GM23338 (cell line): ENCODE data around the gene KDSR. TPM values are rescaled to one million over a fixed set of nuclear protein-coding genes. Genes with fewer than 3 reads are reported as not detected.

ENCODE experiments used
- ATAC-seq: fragments of 200-7000 bp; cut with Tn5 transposase; 3 replicates; pipeline ENCODE4 v1.9.1; 2020
- DNase-seq: peaks from one replicate; pipeline ENCODE4 v3.0.0-alpha.2; 2015; ENCODE audit warnings: low spot score
- H2AFZ ChIP-seq: fragments of 200-600 bp; sonication (generic); 2 replicates; pipeline ENCODE4 v1.8.0; 2016; ENCODE audit warnings: antibody characterized with exemption, mild to moderate bottlenecking, moderate library complexity
- H3F3A ChIP-seq: fragments of 200-600 bp; sonication (generic); replicated peaks from 2 replicates; pipeline ENCODE4 v1.8.0; 2017; ENCODE audit warnings: antibody characterized with exemption, mixed run types, low read depth
- H3K27ac ChIP-seq: fragments of 200-600 bp; sonication (generic); 2 replicates; pipeline ENCODE4 v1.6.1; 2016; ENCODE audit warnings: low read depth
- H3K27me3 ChIP-seq: fragments of 200-600 bp; sonication (generic); 2 replicates; pipeline ENCODE4 v1.8.0; 2016; ENCODE audit warnings: mild to moderate bottlenecking, mixed run types, moderate library complexity; ENCODE audit not compliant: insufficient read depth
- H3K36me3 ChIP-seq: fragments of 200-600 bp; sonication (generic); 2 replicates; pipeline ENCODE4 v1.8.0; 2016; ENCODE audit warnings: mild to moderate bottlenecking; ENCODE audit not compliant: insufficient read depth
- H3K4me1 ChIP-seq: fragments of 200-600 bp; sonication (generic); 2 replicates; pipeline ENCODE4 v1.8.0; 2016; ENCODE audit warnings: mild to moderate bottlenecking, moderate library complexity; ENCODE audit not compliant: insufficient read depth
- H3K4me2 ChIP-seq: fragments of 200-600 bp; sonication (generic); 2 replicates; pipeline ENCODE4 v1.7.1; 2017; ENCODE audit warnings: mixed run types
- H3K4me3 ChIP-seq: fragments of 200-600 bp; sonication (generic); 2 replicates; pipeline ENCODE4 v1.6.1; 2016; ENCODE audit warnings: mixed run types
- H3K79me2 ChIP-seq: fragments of 200-600 bp; sonication (generic); replicated peaks from 2 replicates; pipeline ENCODE4 v1.8.0; 2017; ENCODE audit warnings: mild to moderate bottlenecking; ENCODE audit not compliant: insufficient read depth
- H3K9me2 ChIP-seq: fragments of 200-600 bp; sonication (generic); 2 replicates; pipeline ENCODE4 v1.8.0; 2017; ENCODE audit not compliant: insufficient read depth
- H4K20me1 ChIP-seq: fragments of 200-600 bp; sonication (generic); replicated peaks from 2 replicates; pipeline ENCODE4 v1.8.0; 2017; ENCODE audit warnings: mild to moderate bottlenecking; ENCODE audit not compliant: insufficient read depth
- H3K27ac Mint-ChIP-seq: 2 replicates; pipeline ENCODE4 v1.8.0; 2020; ENCODE audit warnings: inconsistent platforms, mild to moderate bottlenecking, moderate library complexity, mixed read lengths
- H3K27me3 Mint-ChIP-seq: 3 replicates; pipeline ENCODE4 v1.8.0; 2022; ENCODE audit warnings: low read depth, mild to moderate bottlenecking, moderate library complexity, mixed read lengths, inconsistent platforms; ENCODE audit not compliant: insufficient read depth, poor library complexity
- H3K36me3 Mint-ChIP-seq: 3 replicates; pipeline ENCODE4 v1.8.0; 2021; ENCODE audit warnings: low read depth, mild to moderate bottlenecking, inconsistent platforms, moderate library complexity, mixed read lengths
- H3K4me1 Mint-ChIP-seq: 3 replicates; pipeline ENCODE4 v1.8.0; 2020; ENCODE audit warnings: mild to moderate bottlenecking, inconsistent platforms, mixed read lengths
- H3K4me3 Mint-ChIP-seq: 3 replicates; pipeline ENCODE4 v1.8.0; 2021; ENCODE audit warnings: moderate library complexity, mild to moderate bottlenecking, inconsistent platforms, mixed read lengths
- H3K9me3 Mint-ChIP-seq: 3 replicates; pipeline ENCODE4 v1.8.0; 2020; ENCODE audit warnings: moderate library complexity, mild to moderate bottlenecking, inconsistent platforms, mixed read lengths
- CREB1 ChIP-seq: fragments of 250-450 bp; sonication (Bioruptor Pico); IDR thresholded peaks from 2 replicates; pipeline ENCODE4 v1.5.0; 2020; ENCODE audit warnings: low read depth, mild to moderate bottlenecking, moderate library complexity
- EZH2 ChIP-seq: fragments of 200-600 bp; sonication (generic); IDR thresholded peaks from one replicate; pipeline ENCODE4 v1.8.0; 2017; ENCODE audit warnings: antibody characterized with exemption, mild to moderate bottlenecking, low read depth; ENCODE audit not compliant: unreplicated experiment
- EZH2phosphoT487 ChIP-seq: fragments of 200-600 bp; sonication (generic); IDR thresholded peaks from one replicate; pipeline ENCODE4 v1.8.1; 2018; ENCODE audit warnings: antibody characterized with exemption; ENCODE audit not compliant: unreplicated experiment
- JUNB ChIP-seq: IDR thresholded peaks from one replicate; pipeline ENCODE4 v1.6.1; 2016; ENCODE audit warnings: antibody characterized with exemption; ENCODE audit not compliant: unreplicated experiment
- NANOG ChIP-seq: IDR thresholded peaks from 2 replicates; pipeline ENCODE4 v1.6.1; 2016; ENCODE audit warnings: antibody characterized with exemption, borderline replicate concordance
- POLR2AphosphoS5 ChIP-seq: IDR thresholded peaks from 2 replicates; pipeline ENCODE4 v1.6.1; 2016; ENCODE audit warnings: antibody characterized with exemption, low read depth
- STAT1 ChIP-seq: IDR thresholded peaks from one replicate; pipeline ENCODE4 v1.6.1; 2016; ENCODE audit warnings: antibody characterized with exemption; ENCODE audit not compliant: unreplicated experiment
- ZNF114 ChIP-seq: fragments of 250-450 bp; sonication (Bioruptor Pico); IDR thresholded peaks from 2 replicates; pipeline ENCODE4 v1.5.0; 2020; ENCODE audit warnings: mild to moderate bottlenecking, moderate library complexity
- ZNF331 ChIP-seq: fragments of 250-450 bp; sonication (Bioruptor Pico); IDR thresholded peaks from 2 replicates; pipeline ENCODE4 v1.5.0; 2020; ENCODE audit warnings: low read depth, mild to moderate bottlenecking, moderate library complexity
- polyA plus RNA-seq: library from polyadenylated mRNA; unstranded; fragments of >200 nt; fragmentation: Nextera tagmentation; extraction: Ambion mirVana; gene quantifications from 2 replicates; pipeline ENCODE4 v1.2.1, GENCODE V29; 2016
- total RNA-seq: library from RNA; depleted of rRNA; stranded (reverse); fragments of >200 nt; shearing (Covaris generic); gene quantifications from 2 replicates; pipeline ENCODE4 v1.2.3, GENCODE V29; 2014
- TF ChIP-seq, protein P1 (sequence below): IDR thresholded peaks from 2 replicates; pipeline ENCODE4 v1.6.1; 2016; ENCODE audit warnings: antibody characterized with exemption
- TF ChIP-seq, protein P2 (sequence below), 2 experiments: fragments of 200-600 bp in 1 of 2; sonication (generic) in 1 of 2; conservative IDR thresholded peaks; 2 replicates each; pipeline versions ENCODE4 v1.5.1 to v1.6.1; 2016 to 2017; ENCODE audit warnings: antibody characterized with exemption in 2 of 2, low read depth in 2 of 2, mild to moderate bottlenecking in 2 of 2, moderate library complexity in 1 of 2
- TF ChIP-seq, protein P3 (sequence below): IDR thresholded peaks from one replicate; pipeline ENCODE4 v1.6.1; 2018; ENCODE audit warnings: antibody characterized with exemption; ENCODE audit not compliant: unreplicated experiment
- TF ChIP-seq, protein P4 (sequence below): fragments of 250-450 bp; sonication (Bioruptor Pico); IDR thresholded peaks from 2 replicates; pipeline ENCODE4 v1.5.0; 2020; ENCODE audit warnings: mild to moderate bottlenecking, moderate library complexity

The KDSR gene
- total and polyA plus RNA-seq, 2 experiments from 2014 or later: 23.7 to 36.3 TPM

DNA sequence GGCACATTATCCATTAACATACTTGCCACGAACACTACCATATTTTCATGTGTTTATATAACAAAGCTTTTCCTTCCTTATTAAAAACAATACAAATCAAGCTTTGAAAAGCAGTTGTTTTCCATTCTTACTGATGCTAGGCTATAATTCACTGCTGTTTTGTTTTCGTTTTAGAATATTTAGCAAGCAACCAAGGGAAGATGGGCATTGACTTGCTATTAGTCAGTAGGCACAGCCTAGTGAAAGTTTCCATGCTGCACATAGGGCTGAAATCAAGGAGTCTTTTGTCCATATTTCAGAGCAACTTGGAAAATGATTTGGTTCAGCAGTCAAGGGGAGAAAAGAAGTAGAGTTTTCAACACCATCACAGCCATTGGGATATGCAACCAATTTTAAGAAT lies 78.7 kb downstream of the KDSR start:
- TF ChIP-seq ZNF331 (CRISPR knock-in tag): no peak
- TF ChIP-seq, protein P1, sequence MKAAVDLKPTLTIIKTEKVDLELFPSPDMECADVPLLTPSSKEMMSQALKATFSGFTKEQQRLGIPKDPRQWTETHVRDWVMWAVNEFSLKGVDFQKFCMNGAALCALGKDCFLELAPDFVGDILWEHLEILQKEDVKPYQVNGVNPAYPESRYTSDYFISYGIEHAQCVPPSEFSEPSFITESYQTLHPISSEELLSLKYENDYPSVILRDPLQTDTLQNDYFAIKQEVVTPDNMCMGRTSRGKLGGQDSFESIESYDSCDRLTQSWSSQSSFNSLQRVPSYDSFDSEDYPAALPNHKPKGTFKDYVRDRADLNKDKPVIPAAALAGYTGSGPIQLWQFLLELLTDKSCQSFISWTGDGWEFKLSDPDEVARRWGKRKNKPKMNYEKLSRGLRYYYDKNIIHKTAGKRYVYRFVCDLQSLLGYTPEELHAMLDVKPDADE: no peak
- no peak for TF ChIP-seq POLR2AphosphoS5
- no peak for TF ChIP-seq JUNB
- TF ChIP-seq, protein P2, sequence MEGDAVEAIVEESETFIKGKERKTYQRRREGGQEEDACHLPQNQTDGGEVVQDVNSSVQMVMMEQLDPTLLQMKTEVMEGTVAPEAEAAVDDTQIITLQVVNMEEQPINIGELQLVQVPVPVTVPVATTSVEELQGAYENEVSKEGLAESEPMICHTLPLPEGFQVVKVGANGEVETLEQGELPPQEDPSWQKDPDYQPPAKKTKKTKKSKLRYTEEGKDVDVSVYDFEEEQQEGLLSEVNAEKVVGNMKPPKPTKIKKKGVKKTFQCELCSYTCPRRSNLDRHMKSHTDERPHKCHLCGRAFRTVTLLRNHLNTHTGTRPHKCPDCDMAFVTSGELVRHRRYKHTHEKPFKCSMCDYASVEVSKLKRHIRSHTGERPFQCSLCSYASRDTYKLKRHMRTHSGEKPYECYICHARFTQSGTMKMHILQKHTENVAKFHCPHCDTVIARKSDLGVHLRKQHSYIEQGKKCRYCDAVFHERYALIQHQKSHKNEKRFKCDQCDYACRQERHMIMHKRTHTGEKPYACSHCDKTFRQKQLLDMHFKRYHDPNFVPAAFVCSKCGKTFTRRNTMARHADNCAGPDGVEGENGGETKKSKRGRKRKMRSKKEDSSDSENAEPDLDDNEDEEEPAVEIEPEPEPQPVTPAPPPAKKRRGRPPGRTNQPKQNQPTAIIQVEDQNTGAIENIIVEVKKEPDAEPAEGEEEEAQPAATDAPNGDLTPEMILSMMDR (conservative IDR thresholded peaks at IDR 0.05; ENCODE audit: low read depth in 2 of 2): no peak
- no peak for TF ChIP-seq ZNF114 (CRISPR knock-in tag)
- TF ChIP-seq, protein P3, sequence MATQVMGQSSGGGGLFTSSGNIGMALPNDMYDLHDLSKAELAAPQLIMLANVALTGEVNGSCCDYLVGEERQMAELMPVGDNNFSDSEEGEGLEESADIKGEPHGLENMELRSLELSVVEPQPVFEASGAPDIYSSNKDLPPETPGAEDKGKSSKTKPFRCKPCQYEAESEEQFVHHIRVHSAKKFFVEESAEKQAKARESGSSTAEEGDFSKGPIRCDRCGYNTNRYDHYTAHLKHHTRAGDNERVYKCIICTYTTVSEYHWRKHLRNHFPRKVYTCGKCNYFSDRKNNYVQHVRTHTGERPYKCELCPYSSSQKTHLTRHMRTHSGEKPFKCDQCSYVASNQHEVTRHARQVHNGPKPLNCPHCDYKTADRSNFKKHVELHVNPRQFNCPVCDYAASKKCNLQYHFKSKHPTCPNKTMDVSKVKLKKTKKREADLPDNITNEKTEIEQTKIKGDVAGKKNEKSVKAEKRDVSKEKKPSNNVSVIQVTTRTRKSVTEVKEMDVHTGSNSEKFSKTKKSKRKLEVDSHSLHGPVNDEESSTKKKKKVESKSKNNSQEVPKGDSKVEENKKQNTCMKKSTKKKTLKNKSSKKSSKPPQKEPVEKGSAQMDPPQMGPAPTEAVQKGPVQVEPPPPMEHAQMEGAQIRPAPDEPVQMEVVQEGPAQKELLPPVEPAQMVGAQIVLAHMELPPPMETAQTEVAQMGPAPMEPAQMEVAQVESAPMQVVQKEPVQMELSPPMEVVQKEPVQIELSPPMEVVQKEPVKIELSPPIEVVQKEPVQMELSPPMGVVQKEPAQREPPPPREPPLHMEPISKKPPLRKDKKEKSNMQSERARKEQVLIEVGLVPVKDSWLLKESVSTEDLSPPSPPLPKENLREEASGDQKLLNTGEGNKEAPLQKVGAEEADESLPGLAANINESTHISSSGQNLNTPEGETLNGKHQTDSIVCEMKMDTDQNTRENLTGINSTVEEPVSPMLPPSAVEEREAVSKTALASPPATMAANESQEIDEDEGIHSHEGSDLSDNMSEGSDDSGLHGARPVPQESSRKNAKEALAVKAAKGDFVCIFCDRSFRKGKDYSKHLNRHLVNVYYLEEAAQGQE: no peak
- no peak for TF ChIP-seq STAT1
- no peak for TF ChIP-seq CREB1 (CRISPR knock-in tag)
- TF ChIP-seq EZH2: no peak
- TF ChIP-seq, protein P4, sequence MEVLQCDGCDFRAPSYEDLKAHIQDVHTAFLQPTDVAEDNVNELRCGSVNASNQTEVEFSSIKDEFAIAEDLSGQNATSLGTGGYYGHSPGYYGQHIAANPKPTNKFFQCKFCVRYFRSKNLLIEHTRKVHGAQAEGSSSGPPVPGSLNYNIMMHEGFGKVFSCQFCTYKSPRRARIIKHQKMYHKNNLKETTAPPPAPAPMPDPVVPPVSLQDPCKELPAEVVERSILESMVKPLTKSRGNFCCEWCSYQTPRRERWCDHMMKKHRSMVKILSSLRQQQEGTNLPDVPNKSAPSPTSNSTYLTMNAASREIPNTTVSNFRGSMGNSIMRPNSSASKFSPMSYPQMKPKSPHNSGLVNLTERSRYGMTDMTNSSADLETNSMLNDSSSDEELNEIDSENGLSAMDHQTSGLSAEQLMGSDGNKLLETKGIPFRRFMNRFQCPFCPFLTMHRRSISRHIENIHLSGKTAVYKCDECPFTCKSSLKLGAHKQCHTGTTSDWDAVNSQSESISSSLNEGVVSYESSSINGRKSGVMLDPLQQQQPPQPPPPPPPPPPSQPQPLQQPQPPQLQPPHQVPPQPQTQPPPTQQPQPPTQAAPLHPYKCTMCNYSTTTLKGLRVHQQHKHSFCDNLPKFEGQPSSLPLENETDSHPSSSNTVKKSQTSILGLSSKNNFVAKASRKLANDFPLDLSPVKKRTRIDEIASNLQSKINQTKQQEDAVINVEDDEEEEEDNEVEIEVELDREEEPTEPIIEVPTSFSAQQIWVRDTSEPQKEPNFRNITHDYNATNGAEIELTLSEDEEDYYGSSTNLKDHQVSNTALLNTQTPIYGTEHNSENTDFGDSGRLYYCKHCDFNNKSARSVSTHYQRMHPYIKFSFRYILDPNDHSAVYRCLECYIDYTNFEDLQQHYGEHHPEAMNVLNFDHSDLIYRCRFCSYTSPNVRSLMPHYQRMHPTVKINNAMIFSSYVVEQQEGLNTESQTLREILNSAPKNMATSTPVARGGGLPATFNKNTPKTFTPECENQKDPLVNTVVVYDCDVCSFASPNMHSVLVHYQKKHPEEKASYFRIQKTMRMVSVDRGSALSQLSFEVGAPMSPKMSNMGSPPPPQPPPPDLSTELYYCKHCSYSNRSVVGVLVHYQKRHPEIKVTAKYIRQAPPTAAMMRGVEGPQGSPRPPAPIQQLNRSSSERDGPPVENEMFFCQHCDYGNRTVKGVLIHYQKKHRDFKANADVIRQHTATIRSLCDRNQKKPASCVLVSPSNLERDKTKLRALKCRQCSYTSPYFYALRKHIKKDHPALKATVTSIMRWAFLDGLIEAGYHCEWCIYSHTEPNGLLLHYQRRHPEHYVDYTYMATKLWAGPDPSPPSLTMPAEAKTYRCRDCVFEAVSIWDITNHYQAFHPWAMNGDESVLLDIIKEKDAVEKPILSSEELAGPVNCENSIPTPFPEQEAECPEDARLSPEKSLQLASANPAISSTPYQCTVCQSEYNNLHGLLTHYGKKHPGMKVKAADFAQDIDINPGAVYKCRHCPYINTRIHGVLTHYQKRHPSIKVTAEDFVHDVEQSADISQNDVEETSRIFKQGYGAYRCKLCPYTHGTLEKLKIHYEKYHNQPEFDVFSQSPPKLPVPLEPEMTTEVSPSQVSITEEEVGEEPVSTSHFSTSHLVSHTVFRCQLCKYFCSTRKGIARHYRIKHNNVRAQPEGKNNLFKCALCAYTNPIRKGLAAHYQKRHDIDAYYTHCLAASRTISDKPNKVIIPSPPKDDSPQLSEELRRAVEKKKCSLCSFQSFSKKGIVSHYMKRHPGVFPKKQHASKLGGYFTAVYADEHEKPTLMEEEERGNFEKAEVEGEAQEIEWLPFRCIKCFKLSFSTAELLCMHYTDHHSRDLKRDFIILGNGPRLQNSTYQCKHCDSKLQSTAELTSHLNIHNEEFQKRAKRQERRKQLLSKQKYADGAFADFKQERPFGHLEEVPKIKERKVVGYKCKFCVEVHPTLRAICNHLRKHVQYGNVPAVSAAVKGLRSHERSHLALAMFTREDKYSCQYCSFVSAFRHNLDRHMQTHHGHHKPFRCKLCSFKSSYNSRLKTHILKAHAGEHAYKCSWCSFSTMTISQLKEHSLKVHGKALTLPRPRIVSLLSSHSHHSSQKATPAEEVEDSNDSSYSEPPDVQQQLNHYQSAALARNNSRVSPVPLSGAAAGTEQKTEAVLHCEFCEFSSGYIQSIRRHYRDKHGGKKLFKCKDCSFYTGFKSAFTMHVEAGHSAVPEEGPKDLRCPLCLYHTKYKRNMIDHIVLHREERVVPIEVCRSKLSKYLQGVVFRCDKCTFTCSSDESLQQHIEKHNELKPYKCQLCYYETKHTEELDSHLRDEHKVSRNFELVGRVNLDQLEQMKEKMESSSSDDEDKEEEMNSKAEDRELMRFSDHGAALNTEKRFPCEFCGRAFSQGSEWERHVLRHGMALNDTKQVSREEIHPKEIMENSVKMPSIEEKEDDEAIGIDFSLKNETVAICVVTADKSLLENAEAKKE (CRISPR knock-in tag): no peak
- no peak for TF ChIP-seq NANOG
- no peak for TF ChIP-seq EZH2phosphoT487
- no peaks in the 10 kb centered on the region for H3K36me3 ChIP-seq
- peaks cover 3% of the 10 kb centered on the region; the same call in 1 of the 2 replicates for H3K4me1 ChIP-seq
- no peak overlapping the region for H2AFZ ChIP-seq
- no peaks in the 10 kb centered on the region for H3K27me3 ChIP-seq
- no peak overlapping the region for H3K4me2 ChIP-seq
- Mint-ChIP-seq H3K4me1 (peaks cover 23% of the 10 kb centered on the region), H3K27ac (no peak overlapping the region), H3K4me3 (no peak overlapping the region), H3K36me3 (no peaks in the 10 kb centered on the region), H3K9me3 (no peaks in the 10 kb centered on the region), H3K27me3 (no peaks in the 10 kb centered on the region)
- H3K79me2 ChIP-seq: no peaks in the 10 kb centered on the region
- peaks cover 10% of the 10 kb centered on the region for H3K9me2 ChIP-seq
- no peaks in the 10 kb centered on the region for H4K20me1 ChIP-seq
- no peak overlapping the region for H3K27ac ChIP-seq
- no peak for ATAC-seq
- no peaks in the 10 kb centered on the region for H3F3A ChIP-seq
- no peak for DNase-seq
- H3K4me3 ChIP-seq: no peak overlapping the region
